ENCODE measurements around the gene AASS.

The AASS gene

GRCh38 chr7:122027058-122027457, 117.0 kb downstream of the AASS start:
- CTCF ChIA-PET = no interaction called here
- Histone ChIP-seq H3K4me1 (ENCODE audit: control extremely low read depth in 1 of 4, control insufficient read depth in 4 of 4, insufficient read depth in 4 of 4, low read length in 3 of 4) (no peaks in the 10 kb centered on the region), H3K36me3 (ENCODE audit: control insufficient read depth in 4 of 4, insufficient read depth in 4 of 4, low read length in 3 of 4) (no peaks in the 10 kb centered on the region), H3K9me3 (ENCODE audit: control extremely low read depth in 1 of 5, control insufficient read depth in 4 of 5, insufficient read depth in 2 of 5, low read depth in 1 of 5, low read length in 4 of 5) (no peaks in the 10 kb centered on the region), H3K4me3 (ENCODE audit: control insufficient read depth in 1 of 7, extremely low read depth in 1 of 7, insufficient read depth in 4 of 7, low read depth in 2 of 7, low read length in 6 of 7) (no peak overlapping the region), H3K27me3 (replicated peaks in 2 of 5; ENCODE audit: control insufficient read depth in 4 of 5, insufficient read depth in 5 of 5, low read length in 4 of 5) (peaks cover 0 to 2% (median 0%) of the 10 kb centered on the region in 5 experiments), H3K27ac (ENCODE audit: insufficient read depth in 1 of 2, low read depth in 1 of 2, low read length in 2 of 2, poor library complexity in 1 of 2, severe bottlenecking in 2 of 2) (no peak overlapping the region)
- no peak for DNase-seq
- 83% methylated on average over 1 of the region's 2 CpGs for WGBS (ENCODE audit: insufficient coverage)
- POLR2A ChIA-PET = no interaction called here
